PC-9 (cell line): Measurements from ENCODE around the gene PARN.

Experiments
- EZH2 ChIP-seq: fragments of 200-600 bp; sonication (generic); IDR thresholded peaks from 2 replicates; pipeline ENCODE4 v1.8.0; 2017; ENCODE audit warnings: antibody characterized with exemption, low read depth
- TF ChIP-seq, protein P1 (sequence below): fragments of 200-600 bp; sonication (generic); conservative IDR thresholded peaks from 2 replicates; pipeline ENCODE4 v1.6.1; 2017; ENCODE audit warnings: mixed run types, antibody characterized with exemption, mild to moderate bottlenecking, moderate library complexity

DNA sequence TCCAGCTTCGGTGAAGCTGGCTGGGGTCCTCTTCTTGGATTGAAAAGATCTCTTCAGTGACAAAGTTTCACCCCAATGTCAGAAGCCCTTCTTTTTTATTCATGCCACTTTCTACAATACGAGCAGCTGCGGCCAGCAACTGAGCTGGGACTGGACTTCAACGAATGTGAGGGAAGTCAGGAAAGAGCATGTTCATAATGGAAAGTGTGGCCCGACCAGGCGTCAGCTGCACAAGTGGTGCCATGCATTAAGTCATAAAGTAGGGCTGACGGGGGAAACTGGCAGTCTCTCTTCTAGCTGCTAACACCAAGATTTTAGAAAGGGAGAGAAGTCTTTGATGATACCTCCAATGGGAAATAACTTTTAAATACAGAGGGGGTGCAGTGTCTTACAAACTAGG, 192.6 kb downstream of the PARN start:
- TF ChIP-seq, protein P1, sequence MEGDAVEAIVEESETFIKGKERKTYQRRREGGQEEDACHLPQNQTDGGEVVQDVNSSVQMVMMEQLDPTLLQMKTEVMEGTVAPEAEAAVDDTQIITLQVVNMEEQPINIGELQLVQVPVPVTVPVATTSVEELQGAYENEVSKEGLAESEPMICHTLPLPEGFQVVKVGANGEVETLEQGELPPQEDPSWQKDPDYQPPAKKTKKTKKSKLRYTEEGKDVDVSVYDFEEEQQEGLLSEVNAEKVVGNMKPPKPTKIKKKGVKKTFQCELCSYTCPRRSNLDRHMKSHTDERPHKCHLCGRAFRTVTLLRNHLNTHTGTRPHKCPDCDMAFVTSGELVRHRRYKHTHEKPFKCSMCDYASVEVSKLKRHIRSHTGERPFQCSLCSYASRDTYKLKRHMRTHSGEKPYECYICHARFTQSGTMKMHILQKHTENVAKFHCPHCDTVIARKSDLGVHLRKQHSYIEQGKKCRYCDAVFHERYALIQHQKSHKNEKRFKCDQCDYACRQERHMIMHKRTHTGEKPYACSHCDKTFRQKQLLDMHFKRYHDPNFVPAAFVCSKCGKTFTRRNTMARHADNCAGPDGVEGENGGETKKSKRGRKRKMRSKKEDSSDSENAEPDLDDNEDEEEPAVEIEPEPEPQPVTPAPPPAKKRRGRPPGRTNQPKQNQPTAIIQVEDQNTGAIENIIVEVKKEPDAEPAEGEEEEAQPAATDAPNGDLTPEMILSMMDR: no peak
- TF ChIP-seq EZH2: no peak
